NCI-H774 (cell line): ENCODE data around the gene APMAP.

Experiments used
- DNase-seq: peaks from one replicate; lab custom pipeline; 2025; lab: John Stamatoyannopoulos, UW

Gene APMAP

GRCh38 chr20:24987244-24987643 lies 5.3 kb downstream of the APMAP start:
- DNase-seq, result no peak

- no peak for DNase-seq
Observed at GRCh38 chr20:24986436-24987015, 6.0 kb downstream of the APMAP start.

- no peak for DNase-seq
Observed at GRCh38 chr20:24985802-24986201, 6.7 kb downstream of the APMAP start.

- DNase-seq, result no peak
Observed at GRCh38 chr20:24984961-24985640, 7.5 kb downstream of the APMAP start.

- DNase-seq, result no peak
Observed at GRCh38 chr20:24983896-24984295, 8.7 kb downstream of the APMAP start.

- no peak for DNase-seq
Observed at GRCh38 chr20:24981790-24982189, 10.8 kb downstream of the APMAP start.

- no peak for DNase-seq
Observed at GRCh38 chr20:24981282-24981681, 11.3 kb downstream of the APMAP start.

GRCh38 chr20:24980291-24981053 lies 12.1 kb downstream of the APMAP start:
- DNase-seq, result no peak

GRCh38 chr20:24979036-24979960 lies 13.3 kb downstream of the APMAP start:
- DNase-seq, result no peak

GRCh38 chr20:24978513-24978912 lies 14.0 kb downstream of the APMAP start:
- DNase-seq, result no peak

- DNase-seq, result no peak
Observed at GRCh38 chr20:24977797-24978196, 14.8 kb downstream of the APMAP start.

- DNase-seq, result no peak
Observed at GRCh38 chr20:24977336-24977735, 15.2 kb downstream of the APMAP start.

GRCh38 chr20:24972341-24972740 lies 20.2 kb downstream of the APMAP start:
- no peak for DNase-seq

GRCh38 chr20:24971376-24972101 lies 21.0 kb downstream of the APMAP start:
- no peak for DNase-seq

GRCh38 chr20:24970754-24971153 lies 21.8 kb downstream of the APMAP start:
- DNase-seq, result no peak

GRCh38 chr20:24970030-24970553 lies 22.5 kb downstream of the APMAP start:
- DNase-seq, result no peak

- DNase-seq, result no peak
Observed at GRCh38 chr20:24969186-24970029, 23.1 kb downstream of the APMAP start.

- DNase-seq, result no peak
Observed at GRCh38 chr20:24968278-24968800, 24.2 kb downstream of the APMAP start.

- DNase-seq, result no peak
Observed at GRCh38 chr20:24966317-24967012, 26.1 kb downstream of the APMAP start.
